BJ (cell line): ENCODE measurements around the gene ZFR2. TPM values are rescaled to one million over a fixed set of nuclear protein-coding genes. Genes with fewer than 3 reads are reported as not detected.

Experiments used
- CTCF ChIA-PET: fragments of 350-600 bp; formaldehyde crosslinking; extraction: SDS; loops from one replicate; lab custom pipeline; 2021; ENCODE audit warnings: antibody characterized with exemption, inconsistent platforms; lab: Yijun Ruan, JAX
- POLR2A ChIA-PET: fragments of 300-600 bp; sonication (Branson Sonifier 250); formaldehyde crosslinking; extraction: SDS; loops from one replicate; lab custom pipeline; 2021; ENCODE audit warnings: antibody characterized with exemption; lab: Charles Lee
- DNase-seq: peaks from one replicate; pipeline ENCODE4 v3.0.0-alpha.2; 2011; ENCODE audit warnings: low read depth
- H3K27me3 ChIP-seq: 2 replicates; pipeline ENCODE4 v1.6.0; 2011; ENCODE audit warnings: low read length; ENCODE audit not compliant: control insufficient read depth, insufficient read depth
- H3K36me3 ChIP-seq: 2 replicates; pipeline ENCODE4 v1.5.1; 2011; ENCODE audit warnings: low read length; ENCODE audit not compliant: control insufficient read depth, insufficient read depth
- H3K4me3 ChIP-seq: 2 replicates; pipeline ENCODE4 v1.5.1; 2011; ENCODE audit warnings: low read depth, mild to moderate bottlenecking, control low read depth, low read length
- polyA plus RNA-seq: library from polyadenylated mRNA; depleted of rRNA; stranded (reverse); fragments of >200 nt; gene quantifications from 2 replicates; pipeline ENCODE4 v1.2.3, GENCODE V29; 2011
- TF ChIP-seq, protein P1 (sequence below): IDR thresholded peaks from 2 replicates; pipeline ENCODE4 v1.5.1; 2011; ENCODE audit warnings: low read depth, mild to moderate bottlenecking, control low read depth, inconsistent platforms, low read length, moderate library complexity; ENCODE audit not compliant: insufficient read depth

ZFR2 gene
- polyA plus RNA-seq, 1 experiment: 0.15 TPM

GRCh38 chr19:3808420-3809143, 60.3 kb downstream of the ZFR2 start:
- ChIA-PET POLR2A (no interaction called here), CTCF (interaction anchor here (2.1 kb wide), 1 partner anchor 14 kb away, joined by 8 read pairs; no protein-coding TSS in a partner anchor)
- DNase-seq: no peak
- Histone ChIP-seq H3K4me3 (no peak overlapping the region), H3K36me3 (no peaks in the 10 kb centered on the region), H3K27me3 (no peaks in the 10 kb centered on the region)
- TF ChIP-seq, protein P1, sequence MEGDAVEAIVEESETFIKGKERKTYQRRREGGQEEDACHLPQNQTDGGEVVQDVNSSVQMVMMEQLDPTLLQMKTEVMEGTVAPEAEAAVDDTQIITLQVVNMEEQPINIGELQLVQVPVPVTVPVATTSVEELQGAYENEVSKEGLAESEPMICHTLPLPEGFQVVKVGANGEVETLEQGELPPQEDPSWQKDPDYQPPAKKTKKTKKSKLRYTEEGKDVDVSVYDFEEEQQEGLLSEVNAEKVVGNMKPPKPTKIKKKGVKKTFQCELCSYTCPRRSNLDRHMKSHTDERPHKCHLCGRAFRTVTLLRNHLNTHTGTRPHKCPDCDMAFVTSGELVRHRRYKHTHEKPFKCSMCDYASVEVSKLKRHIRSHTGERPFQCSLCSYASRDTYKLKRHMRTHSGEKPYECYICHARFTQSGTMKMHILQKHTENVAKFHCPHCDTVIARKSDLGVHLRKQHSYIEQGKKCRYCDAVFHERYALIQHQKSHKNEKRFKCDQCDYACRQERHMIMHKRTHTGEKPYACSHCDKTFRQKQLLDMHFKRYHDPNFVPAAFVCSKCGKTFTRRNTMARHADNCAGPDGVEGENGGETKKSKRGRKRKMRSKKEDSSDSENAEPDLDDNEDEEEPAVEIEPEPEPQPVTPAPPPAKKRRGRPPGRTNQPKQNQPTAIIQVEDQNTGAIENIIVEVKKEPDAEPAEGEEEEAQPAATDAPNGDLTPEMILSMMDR: no peak

DNA sequence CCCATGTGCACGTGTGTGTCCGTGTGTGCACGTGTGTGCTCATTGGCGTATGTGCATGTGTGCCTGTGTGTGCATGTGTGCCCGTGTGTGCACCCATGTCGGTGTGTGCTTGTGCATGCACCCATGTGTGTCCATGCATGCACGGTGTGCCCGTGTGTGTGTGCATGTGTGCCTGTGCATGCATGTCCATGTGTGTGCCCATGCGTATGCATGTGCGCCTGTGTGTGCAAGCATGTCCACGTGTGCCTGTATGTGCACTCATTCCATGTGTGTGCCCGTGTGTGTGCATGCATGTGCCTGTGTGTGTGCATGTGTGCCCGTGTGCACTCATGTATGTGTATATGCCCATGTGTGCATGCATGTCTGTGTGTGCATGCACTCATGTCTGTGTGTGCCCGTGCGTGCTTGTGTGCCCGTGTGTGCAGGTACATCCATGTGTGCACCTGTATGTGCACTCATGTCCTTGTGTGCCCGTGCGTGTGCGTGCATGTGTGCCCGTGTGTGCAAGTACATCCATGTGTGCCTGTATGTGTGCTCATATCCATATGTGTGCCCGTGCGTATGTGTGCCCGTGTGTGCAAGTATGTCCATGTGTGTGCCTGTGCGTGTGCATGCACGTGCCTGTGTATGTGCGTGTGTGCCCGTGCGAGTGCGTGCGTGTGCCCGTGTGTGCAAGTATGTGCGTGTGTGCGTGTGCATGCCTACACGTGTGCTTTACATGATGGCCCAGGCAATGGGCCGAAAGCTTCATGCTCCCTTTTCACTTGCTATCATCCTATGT, 61.1 kb downstream of the ZFR2 start:
- H3K27me3 ChIP-seq: no peaks in the 10 kb centered on the region
- CTCF ChIA-PET: interaction anchor here (2.1 to 3.3 kb wide), 2 partner anchors 14 kb away, joined by 8 to 14 read pairs; no protein-coding TSS in a partner anchor
- TF ChIP-seq, protein P1: no peak
- no peak for DNase-seq
- POLR2A ChIA-PET: no interaction called here
- H3K4me3 ChIP-seq: no peak overlapping the region
- no peaks in the 10 kb centered on the region for H3K36me3 ChIP-seq

- TF ChIP-seq, protein P1: no peak
- H3K4me3 ChIP-seq: no peak overlapping the region
- DNase-seq: no peak
- ChIA-PET CTCF (interaction anchor here (3.3 kb wide), 1 partner anchor 15 kb away, joined by 14 read pairs; no protein-coding TSS in a partner anchor), POLR2A (no interaction called here)
- H3K27me3 ChIP-seq: 0 out of 2 replicates have a peak, but pooled peaks cover 3% of the 10 kb centered on the region
- no peaks in the 10 kb centered on the region for H3K36me3 ChIP-seq
These were observed 61.7 kb downstream of the ZFR2 start for GRCh38 chr19:3807131-3807480.

- no peak overlapping the region for H3K4me3 ChIP-seq
- H3K27me3 ChIP-seq: peaks cover 15% of the 10 kb centered on the region
- H3K36me3 ChIP-seq: no peaks in the 10 kb centered on the region
- CTCF ChIA-PET: interaction anchor here (3.3 kb wide), 1 partner anchor 16 kb away, joined by 14 read pairs; no protein-coding TSS in a partner anchor
- TF ChIP-seq, protein P1: no peak
- DNase-seq: no peak
- POLR2A ChIA-PET: no interaction called here
These were observed 63.0 kb downstream of the ZFR2 start for GRCh38 chr19:3805859-3806258.

DNA sequence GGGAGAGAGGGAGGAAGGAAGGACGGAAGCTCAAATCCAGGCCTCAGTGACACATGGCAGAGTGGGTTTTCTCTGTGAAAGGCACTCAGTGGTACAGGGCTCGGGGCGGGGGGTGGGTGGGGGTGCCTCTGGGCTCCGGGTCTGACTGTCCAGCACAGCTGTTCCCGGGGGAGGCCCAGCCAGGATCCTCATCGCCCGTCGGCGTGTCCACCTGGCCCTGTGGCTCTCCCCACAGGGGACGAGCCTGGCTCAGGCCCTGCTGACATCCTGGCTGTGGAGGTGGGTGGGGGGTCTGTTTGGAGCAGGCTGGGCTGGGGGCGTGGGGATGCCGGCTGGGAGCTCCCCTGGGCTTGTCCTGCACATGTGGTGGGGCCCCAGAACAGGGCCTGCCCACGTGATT, 64.4 kb downstream of the ZFR2 start:
- Histone ChIP-seq H3K4me3 (no peak overlapping the region), H3K27me3 (peaks cover 16% of the 10 kb centered on the region), H3K36me3 (no peaks in the 10 kb centered on the region)
- ChIA-PET POLR2A (no interaction called here), CTCF (interaction anchor here (3.3 kb wide), 1 partner anchor 17 kb away, joined by 14 read pairs; no protein-coding TSS in a partner anchor)
- TF ChIP-seq, protein P1: no peak
- DNase-seq: no peak
